ENCODE data around the gene METTL3.

DNA sequence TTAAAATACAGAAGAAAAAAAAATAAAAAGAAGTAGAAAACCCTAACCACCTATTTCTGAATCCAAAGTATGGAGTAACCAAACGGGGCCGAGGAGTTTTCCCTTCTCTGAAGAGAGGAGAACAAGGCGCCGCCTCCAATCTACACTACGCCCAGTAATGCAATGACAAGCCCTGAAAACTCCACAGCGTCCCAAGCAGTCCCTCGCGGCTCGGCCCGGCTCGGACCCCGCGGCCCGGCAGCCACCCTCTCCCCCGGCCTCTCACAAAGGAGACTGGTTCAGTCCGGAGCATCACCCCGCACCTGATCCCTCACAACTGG, 55.6 kb downstream of the METTL3 start:
- no peak for TF ChIP-seq YY1 (IDR thresholded peaks at IDR 0.05; ENCODE audit: insufficient read depth, insufficient read length)
- TF ChIP-seq SUZ12 (IDR thresholded peaks at IDR 0.05; ENCODE audit: extremely low read depth, insufficient read depth, insufficient read length): no peak
